Loucy (cell line): ENCODE data around the gene TRIM46.
"Not testable (repeated sequence)": the region's sequence is repeated elsewhere in the genome, so short reads cannot be mapped to it uniquely, and the experiment has no call there.

Experiments
- H2AFZ ChIP-seq: fragments of 200-600 bp; sonication (generic); 2 replicates; pipeline ENCODE4 v1.6.0; 2016; ENCODE audit warnings: antibody characterized with exemption, mild to moderate bottlenecking, low read length, moderate library complexity
- H3F3A ChIP-seq: fragments of 200-600 bp; 2 replicates; pipeline ENCODE4 v1.6.0; 2016; ENCODE audit warnings: antibody characterized with exemption, low read depth, mild to moderate bottlenecking
- H3K27me3 ChIP-seq: fragments of 200-600 bp; sonication (generic); 2 replicates; pipeline ENCODE4 v1.6.1; 2014; ENCODE audit warnings: low read length, mild to moderate bottlenecking; ENCODE audit not compliant: insufficient read depth, poor library complexity, severe bottlenecking
- H3K36me3 ChIP-seq: fragments of 200-600 bp; sonication (generic); 2 replicates; pipeline ENCODE4 v1.6.1; 2016; ENCODE audit warnings: low read length; ENCODE audit not compliant: insufficient read depth
- H3K4me1 ChIP-seq: fragments of 200-600 bp; sonication (generic); 2 replicates; pipeline ENCODE4 v1.5.1; 2014; ENCODE audit warnings: low read length, mild to moderate bottlenecking; ENCODE audit not compliant: insufficient read depth, poor library complexity, severe bottlenecking
- H3K4me2 ChIP-seq: fragments of 200-600 bp; sonication (generic); 2 replicates; pipeline ENCODE4 v1.6.0; 2014; ENCODE audit warnings: antibody characterized with exemption, low read length, low read depth, mild to moderate bottlenecking; ENCODE audit not compliant: poor library complexity, severe bottlenecking
- H3K4me3 ChIP-seq: fragments of 200-600 bp; sonication (generic); 2 replicates; pipeline ENCODE4 v1.5.1; 2014; ENCODE audit warnings: low read length, mild to moderate bottlenecking, mixed read lengths; ENCODE audit not compliant: poor library complexity, severe bottlenecking
- H3K79me2 ChIP-seq: fragments of 200-600 bp; sonication (generic); 2 replicates; pipeline ENCODE4 v1.6.1; 2014; ENCODE audit warnings: low read length; ENCODE audit not compliant: insufficient read depth
- H3K9ac ChIP-seq: fragments of 200-600 bp; sonication (generic); 2 replicates; pipeline ENCODE4 v1.6.0; 2014; ENCODE audit warnings: mild to moderate bottlenecking, low read depth, low read length, moderate library complexity; ENCODE audit not compliant: poor library complexity, severe bottlenecking
- H3K9me2 ChIP-seq: fragments of 200-600 bp; sonication (generic); replicated peaks from 2 replicates; pipeline ENCODE4 v1.6.1; 2016; ENCODE audit warnings: low read depth, low read length, mixed read lengths
- H3K9me3 ChIP-seq: fragments of 200-600 bp; sonication (generic); 2 replicates; pipeline ENCODE4 v1.6.1; 2014; ENCODE audit warnings: mild to moderate bottlenecking, antibody characterized with exemption, low read length, low read depth; ENCODE audit not compliant: insufficient read depth
- H4K20me1 ChIP-seq: fragments of 200-600 bp; sonication (generic); 2 replicates; pipeline ENCODE4 v1.6.0; 2014; ENCODE audit warnings: antibody characterized with exemption, low read length, mild to moderate bottlenecking; ENCODE audit not compliant: insufficient read depth, poor library complexity, severe bottlenecking
- CTCF ChIP-seq: fragments of 200-600 bp; sonication (generic); conservative IDR thresholded peaks from 2 replicates; pipeline ENCODE4 v1.5.1; 2014; ENCODE audit warnings: mild to moderate bottlenecking, antibody characterized with exemption, low read length
- EZH2phosphoT487 ChIP-seq: fragments of 200-600 bp; IDR thresholded peaks from 2 replicates; pipeline ENCODE4 v1.6.1; 2018; ENCODE audit warnings: antibody characterized with exemption, mild to moderate bottlenecking, moderate library complexity, borderline replicate concordance

Gene TRIM46

GRCh38 chr1:155166471-155167165 is 7.0 kb upstream of the TRIM46 start:
- H3K79me2 ChIP-seq, result peaks cover 9% of the 10 kb centered on the region; the same call in 1 of the 2 replicates

DNA sequence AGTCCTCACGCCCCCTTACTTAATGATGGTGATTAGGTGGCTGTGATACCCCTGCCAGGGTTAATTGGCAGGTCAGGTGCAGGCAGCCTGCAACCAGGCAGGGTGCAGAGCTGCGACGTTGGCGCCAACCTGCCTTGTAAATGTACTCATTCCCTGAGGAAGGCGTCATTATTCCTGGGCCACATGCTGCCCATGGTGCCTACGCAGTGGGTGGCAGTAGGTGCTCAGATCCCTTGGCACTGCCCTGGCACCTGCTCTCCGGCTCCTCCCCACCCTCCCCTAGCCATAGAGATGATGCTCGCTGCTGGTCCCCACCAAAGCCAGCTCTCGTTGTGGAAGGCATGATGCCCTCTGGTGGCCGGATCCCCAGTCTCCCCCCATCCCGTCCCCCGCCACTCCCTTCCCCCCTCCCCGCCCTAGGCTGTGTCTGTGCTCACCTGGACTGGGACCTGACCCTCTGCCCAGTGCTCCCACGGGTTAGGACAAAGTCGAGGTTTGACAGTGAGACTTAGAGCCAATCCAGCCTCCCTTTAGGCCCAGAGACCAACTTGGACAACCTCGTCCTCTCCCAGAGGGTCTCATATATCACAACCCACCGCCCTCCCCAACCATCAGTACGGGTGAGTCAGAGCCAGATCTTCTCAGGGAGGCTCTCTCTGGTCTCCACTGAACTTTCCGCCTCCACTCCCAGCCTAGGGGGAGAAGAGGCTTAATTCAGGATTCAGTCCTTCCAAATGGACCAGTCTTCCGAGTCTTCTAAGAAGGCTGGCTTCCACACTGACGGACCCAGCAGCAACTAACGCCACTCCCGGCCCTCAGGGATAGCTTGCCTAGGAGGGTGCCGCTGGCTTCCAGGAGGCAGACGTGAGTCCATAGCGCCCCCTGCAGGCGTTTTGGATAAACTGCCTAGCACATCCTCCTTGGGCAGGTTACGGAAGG is 6.2 kb upstream of the TRIM46 start:
- Histone ChIP-seq H3K27me3 (no peaks in the 10 kb centered on the region), H3K36me3 (no peaks in the 10 kb centered on the region), H3K9me2 (no peaks in the 10 kb centered on the region), H3K4me3 (peak overlapping the region; percentile 37), H3K4me2 (peak overlapping the region; percentile 88), H3K9ac (no peak overlapping the region), H3K4me1 (peaks cover 10% of the 10 kb centered on the region), H3F3A (no peaks in the 10 kb centered on the region), H2AFZ (peak overlapping the region; percentile 61), H3K79me2 (peaks cover 17% of the 10 kb centered on the region), H4K20me1 (no peaks in the 10 kb centered on the region), H3K9me3 (no peaks in the 10 kb centered on the region)
- TF ChIP-seq CTCF (peak; percentile 92), EZH2phosphoT487 (no peak)

More at GRCh38 chr1:155166471-155167165, 7.0 kb upstream of the TRIM46 start:
- H3K4me2 ChIP-seq, result no peak overlapping the region
- no peaks in the 10 kb centered on the region for H3F3A ChIP-seq
- H3K9me2 ChIP-seq, result no peaks in the 10 kb centered on the region
- H3K36me3 ChIP-seq, result no peaks in the 10 kb centered on the region
- H3K4me3 ChIP-seq, result no peak overlapping the region
- no peaks in the 10 kb centered on the region for H3K27me3 ChIP-seq
- no peak overlapping the region for H2AFZ ChIP-seq
- H3K9ac ChIP-seq, result no peak overlapping the region
- no peaks in the 10 kb centered on the region for H4K20me1 ChIP-seq
- no peaks in the 10 kb centered on the region for H3K9me3 ChIP-seq
- TF ChIP-seq EZH2phosphoT487 (no peak), CTCF (no peak)
- H3K4me1 ChIP-seq, result peaks cover 4% of the 10 kb centered on the region

- H3K9ac ChIP-seq, H3F3A ChIP-seq, H2AFZ ChIP-seq, H3K36me3 ChIP-seq, H3K9me3 ChIP-seq, H3K4me3 ChIP-seq, H3K9me2 ChIP-seq, H3K27me3 ChIP-seq, H4K20me1 ChIP-seq: not testable (repeated sequence)
- Histone ChIP-seq H3K4me1 (peaks cover 12% of the 10 kb centered on the region), H3K4me2 (peak overlapping the region; percentile 88), H3K79me2 (peaks cover 19% of the 10 kb centered on the region)
These were observed 5.6 kb upstream of the TRIM46 start for GRCh38 chr1:155168105-155168445.
